Measurements from ENCODE around the gene MAP2K5.

- TF ChIP-seq CTCF (IDR thresholded peaks at IDR 0.05; ENCODE audit: low read depth, low read length) (no peak), EZH2phosphoT487 (IDR thresholded peaks at IDR 0.05; ENCODE audit: low read depth) (no peak)
These were observed 136.5 kb downstream of the MAP2K5 start for GRCh38 chr15:67678993-67679392.

All from OCI-LY3 (cell line).